OCI-LY3 (cell line): ENCODE measurements around the gene RAP2A.

Source experiments
- CTCF ChIP-seq: fragments of 200-600, 300-600 bp; sonication (generic); IDR thresholded peaks from 2 replicates; pipeline ENCODE4 v1.5.1; 2014; ENCODE audit warnings: antibody characterized with exemption, low read length, low read depth
- EZH2phosphoT487 ChIP-seq: fragments of 200-600 bp; shearing (Covaris generic); IDR thresholded peaks from 2 replicates; pipeline ENCODE4 v1.6.1; 2018; ENCODE audit warnings: antibody characterized with exemption, mixed run types, low read depth

DNA sequence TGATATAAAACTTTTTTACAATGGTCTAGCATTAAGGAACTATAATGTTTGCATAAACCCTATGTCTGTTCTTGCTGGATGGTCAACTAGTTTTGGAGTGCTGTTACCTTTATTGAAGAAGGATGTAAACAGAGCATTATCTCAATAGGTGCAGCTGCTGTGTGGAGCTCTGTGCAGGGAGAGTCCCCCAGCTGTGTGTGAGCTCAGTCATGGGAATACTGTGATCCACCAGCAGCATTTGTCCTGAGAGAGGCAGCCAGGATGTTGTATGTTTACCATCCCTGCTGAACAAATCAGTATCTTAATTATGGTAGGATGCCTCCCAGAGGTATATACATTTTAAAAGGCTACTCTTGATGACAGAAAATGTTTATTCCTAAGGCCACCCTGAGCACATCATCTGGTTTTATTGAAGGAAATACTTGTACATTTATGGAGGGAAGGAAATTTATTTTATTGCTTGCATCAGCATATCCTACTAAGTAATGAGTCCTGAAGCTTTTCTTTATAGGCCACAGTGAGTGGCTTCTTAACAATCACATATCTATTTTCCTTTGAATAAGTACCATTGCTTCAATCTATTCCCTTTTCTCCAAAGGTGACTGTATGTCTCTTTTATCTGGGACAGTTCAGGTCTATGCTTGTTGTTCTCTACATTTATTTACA lies 11.7 kb downstream of the RAP2A start:
- no peak for TF ChIP-seq EZH2phosphoT487
- TF ChIP-seq CTCF = no peak
